ENCODE measurements around the gene ZBTB16.

The ZBTB16 gene

DNA sequence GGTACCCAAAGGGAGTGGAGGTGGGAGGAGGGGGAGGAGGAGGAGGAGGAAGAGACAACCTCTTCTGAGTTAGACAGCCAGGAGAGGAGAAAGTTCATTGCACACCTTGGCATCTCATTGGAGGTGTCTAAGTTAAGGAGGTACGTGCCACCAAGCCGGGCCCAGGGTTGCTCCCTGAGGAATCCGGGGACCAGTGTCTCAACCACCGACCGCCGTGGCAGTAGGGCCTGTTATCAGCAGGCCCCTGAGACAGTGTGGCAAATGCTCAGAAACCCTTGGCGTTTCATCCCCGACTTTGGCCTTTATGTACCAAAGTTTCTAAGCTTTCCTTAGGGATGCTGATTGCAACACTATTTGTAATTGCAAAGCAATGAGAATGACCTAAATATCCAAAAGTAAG, 141.7 kb downstream of the ZBTB16 start:
- TF ChIP-seq, protein P1, sequence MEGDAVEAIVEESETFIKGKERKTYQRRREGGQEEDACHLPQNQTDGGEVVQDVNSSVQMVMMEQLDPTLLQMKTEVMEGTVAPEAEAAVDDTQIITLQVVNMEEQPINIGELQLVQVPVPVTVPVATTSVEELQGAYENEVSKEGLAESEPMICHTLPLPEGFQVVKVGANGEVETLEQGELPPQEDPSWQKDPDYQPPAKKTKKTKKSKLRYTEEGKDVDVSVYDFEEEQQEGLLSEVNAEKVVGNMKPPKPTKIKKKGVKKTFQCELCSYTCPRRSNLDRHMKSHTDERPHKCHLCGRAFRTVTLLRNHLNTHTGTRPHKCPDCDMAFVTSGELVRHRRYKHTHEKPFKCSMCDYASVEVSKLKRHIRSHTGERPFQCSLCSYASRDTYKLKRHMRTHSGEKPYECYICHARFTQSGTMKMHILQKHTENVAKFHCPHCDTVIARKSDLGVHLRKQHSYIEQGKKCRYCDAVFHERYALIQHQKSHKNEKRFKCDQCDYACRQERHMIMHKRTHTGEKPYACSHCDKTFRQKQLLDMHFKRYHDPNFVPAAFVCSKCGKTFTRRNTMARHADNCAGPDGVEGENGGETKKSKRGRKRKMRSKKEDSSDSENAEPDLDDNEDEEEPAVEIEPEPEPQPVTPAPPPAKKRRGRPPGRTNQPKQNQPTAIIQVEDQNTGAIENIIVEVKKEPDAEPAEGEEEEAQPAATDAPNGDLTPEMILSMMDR (IDR thresholded peaks at IDR 0.05; ENCODE audit: insufficient read depth, missing control alignments): no peak
- no peak for FAIRE-seq
- DNase-seq (ENCODE audit: insufficient read length, low spot score): no peak

DNA sequence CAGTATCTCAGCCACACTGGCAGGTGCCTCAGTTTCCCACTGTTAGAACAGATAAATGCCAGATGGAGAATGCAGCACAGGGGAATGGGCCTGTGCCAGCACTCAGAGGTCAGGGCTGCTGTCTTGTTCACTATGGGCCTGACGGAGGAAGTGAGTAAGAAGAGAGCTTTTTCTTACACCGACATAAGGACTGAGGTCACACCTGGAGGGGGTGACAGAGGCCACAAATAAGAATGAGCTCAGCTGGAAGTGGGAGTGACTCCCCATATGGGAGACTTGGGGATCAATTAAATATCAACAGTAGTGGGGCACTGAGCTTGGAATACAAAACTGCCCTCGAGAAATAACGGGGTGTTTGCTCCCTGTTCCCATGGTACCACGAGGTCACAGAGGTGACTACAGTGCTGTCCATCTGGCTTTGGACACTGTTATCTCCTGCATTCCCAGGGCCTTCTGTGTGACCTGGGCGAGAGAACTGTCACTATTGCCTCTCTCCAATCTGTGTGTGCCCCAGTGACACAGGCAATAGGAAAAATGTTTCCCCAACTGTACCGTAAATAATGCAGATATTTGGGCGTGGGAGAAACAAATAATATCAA, 142.6 kb downstream of the ZBTB16 start:
- FAIRE-seq: no peak
- DNase-seq (ENCODE audit: insufficient read length, low spot score): no peak

DNA sequence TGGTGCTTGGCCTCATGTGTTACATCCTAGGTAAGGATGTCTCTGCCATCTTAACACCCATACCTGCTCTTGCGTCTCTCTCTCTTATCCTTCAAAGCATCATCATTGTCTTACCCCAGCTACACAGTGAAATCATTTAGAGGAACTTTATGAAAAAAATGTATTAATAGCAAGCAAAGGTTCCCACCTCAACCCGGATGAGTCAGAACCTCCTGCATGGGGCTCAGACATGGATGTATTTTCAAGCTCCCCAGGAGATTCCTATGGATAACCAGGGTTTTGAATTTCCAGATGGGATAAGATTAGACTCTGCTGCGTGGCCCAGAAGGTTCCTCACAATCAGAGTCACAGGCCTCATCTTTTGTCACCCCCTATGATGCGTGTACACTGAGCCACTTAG, 147.6 kb downstream of the ZBTB16 start:
- DNase-seq (ENCODE audit: insufficient read length, low spot score) (no peak), FAIRE-seq (no peak)
- TF ChIP-seq, protein P1 (IDR thresholded peaks at IDR 0.05; ENCODE audit: insufficient read depth, missing control alignments): no peak

More for the DNA sequence above, 142.6 kb downstream of the ZBTB16 start:
- TF ChIP-seq, protein P1 (IDR thresholded peaks at IDR 0.05; ENCODE audit: insufficient read depth, missing control alignments): no peak

DNA sequence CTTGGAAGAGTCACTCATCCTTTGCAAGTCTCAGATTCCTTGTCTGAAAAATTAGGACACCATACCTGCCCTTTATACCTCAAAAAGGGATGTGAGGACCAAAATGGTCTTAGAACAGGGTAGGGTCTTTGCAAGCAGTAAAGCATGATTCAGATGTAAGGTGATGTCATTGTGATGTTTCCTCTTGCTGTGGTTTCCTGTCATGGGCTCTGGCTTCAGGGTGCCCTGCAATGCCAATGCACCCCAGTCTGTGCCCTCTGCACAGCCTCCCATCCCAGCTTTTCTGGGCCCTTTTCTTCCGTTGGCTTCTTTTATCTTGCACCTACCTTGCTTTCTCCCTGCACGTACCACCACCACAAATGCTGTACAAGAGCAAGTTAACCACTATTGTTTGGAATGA, 148.9 kb downstream of the ZBTB16 start:
- FAIRE-seq (no peak), DNase-seq (ENCODE audit: insufficient read length, low spot score) (no peak)
- TF ChIP-seq, protein P1 (IDR thresholded peaks at IDR 0.05; ENCODE audit: insufficient read depth, missing control alignments): no peak

DNA sequence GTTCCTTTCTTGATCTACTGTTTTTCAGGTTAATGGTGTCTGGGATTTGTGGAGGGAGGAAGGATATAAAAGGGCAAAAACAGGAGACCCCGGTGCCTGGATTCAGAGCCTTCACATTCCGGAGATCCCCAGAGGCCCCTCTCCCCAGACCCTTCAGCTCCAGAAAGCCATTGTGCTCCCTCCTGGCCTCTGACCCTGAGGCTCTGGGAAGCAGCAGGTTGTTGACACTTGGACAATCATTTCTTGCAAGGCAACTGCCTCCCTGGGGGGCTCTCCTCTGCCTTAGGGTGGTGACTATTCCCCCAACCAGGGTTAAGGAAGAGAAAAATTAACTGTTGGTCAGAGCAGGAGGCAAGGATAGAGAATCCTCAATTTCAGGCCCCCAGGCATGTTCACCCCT, 149.8 kb downstream of the ZBTB16 start:
- DNase-seq (ENCODE audit: insufficient read length, low spot score): no peak
- TF ChIP-seq, protein P1 (IDR thresholded peaks at IDR 0.05; ENCODE audit: insufficient read depth, missing control alignments): no peak
- FAIRE-seq: no peak

DNA sequence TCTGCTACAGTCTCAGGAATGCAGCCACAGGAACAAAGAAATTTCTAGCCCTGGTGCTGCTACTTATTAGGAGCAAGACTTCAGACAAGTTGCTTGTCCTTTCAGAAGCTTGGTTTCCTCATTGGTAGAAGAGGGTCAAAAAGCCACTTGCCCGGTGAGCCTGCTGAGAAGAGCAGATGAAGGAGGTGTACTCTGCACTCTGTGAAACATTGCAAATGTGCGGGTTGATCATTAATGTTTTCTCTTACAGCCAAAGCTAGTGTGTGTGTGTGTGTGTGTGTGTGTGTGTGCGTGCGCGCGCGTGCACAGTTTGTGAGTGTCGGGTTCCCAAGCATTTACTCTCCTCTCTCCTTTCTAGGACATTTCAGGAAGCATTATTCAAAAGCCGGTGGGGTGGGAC, 150.4 kb downstream of the ZBTB16 start:
- DNase-seq (ENCODE audit: insufficient read length, low spot score) (no peak), FAIRE-seq (no peak)

More for the DNA sequence above, 150.4 kb downstream of the ZBTB16 start:
- TF ChIP-seq, protein P1 (IDR thresholded peaks at IDR 0.05; ENCODE audit: insufficient read depth, missing control alignments): no peak

All from D721Med (cell line).